Natural killer cell (primary cell): Measurements from ENCODE around the gene PGAP6. TPM values are rescaled to one million over a fixed set of nuclear protein-coding genes. Genes with fewer than 3 reads are reported as not detected.

Experiments used
- ATAC-seq, 3 donors: fragments of 150-1000 bp in 2 of 3; fragments of 200-7000 bp in 1 of 3; cut with Tn5 transposase; 1 replicate in 1 of 3; 2 replicates in 2 of 3; pipeline ENCODE4 v1.10.0; 2021; ENCODE audit warnings: mild to moderate bottlenecking in 2 of 3, moderate library complexity in 2 of 3
- DNase-seq, 2 donors: peaks; one replicate each; pipeline versions ENCODE4 v3.0.0 to v3.0.0-alpha.2; 2013 to 2021; ENCODE audit warnings: mixed read lengths in 1 of 2
- H3K27ac ChIP-seq: one replicate; pipeline ENCODE4 v1.5.1; 2013; ENCODE audit warnings: mild to moderate bottlenecking, low read length
- H3K27me3 ChIP-seq: one replicate; pipeline ENCODE4 v1.6.1; 2013; ENCODE audit warnings: low read length; ENCODE audit not compliant: control insufficient read depth, insufficient read depth
- H3K36me3 ChIP-seq: one replicate; pipeline ENCODE4 v1.6.1; 2013; ENCODE audit warnings: low read length; ENCODE audit not compliant: control insufficient read depth, insufficient read depth
- H3K4me1 ChIP-seq: one replicate; pipeline ENCODE4 v1.6.1; 2013; ENCODE audit warnings: low read length; ENCODE audit not compliant: control insufficient read depth, insufficient read depth
- H3K4me3 ChIP-seq: one replicate; pipeline ENCODE4 v1.5.1; 2013; ENCODE audit warnings: low read length
- H3K9me3 ChIP-seq: one replicate; pipeline ENCODE4 v1.6.1; 2013; ENCODE audit warnings: low read length; ENCODE audit not compliant: control insufficient read depth, insufficient read depth
- H3K27ac Mint-ChIP-seq, 2 donors: one replicate each; pipeline ENCODE4 v1.8.0; 2022; ENCODE audit warnings: mild to moderate bottlenecking in 2 of 2, mixed read lengths in 2 of 2, moderate library complexity in 1 of 2
- H3K27me3 Mint-ChIP-seq, 2 donors: one replicate each; pipeline ENCODE4 v1.8.0; 2022; ENCODE audit warnings: low read depth in 2 of 2, mixed read lengths in 2 of 2
- H3K36me3 Mint-ChIP-seq: one replicate; pipeline ENCODE4 v1.8.0; 2022; ENCODE audit warnings: mixed read lengths
- H3K4me1 Mint-ChIP-seq, 2 donors: one replicate each; pipeline ENCODE4 v1.8.0; 2022; ENCODE audit warnings: mixed read lengths in 2 of 2
- H3K4me3 Mint-ChIP-seq: one replicate; pipeline ENCODE4 v1.8.0; 2022; ENCODE audit warnings: mild to moderate bottlenecking, moderate library complexity, mixed read lengths
- H3K9me3 Mint-ChIP-seq, 2 donors: one replicate each; pipeline ENCODE4 v1.8.0; 2022; ENCODE audit warnings: mixed read lengths in 2 of 2
- CTCF ChIP-seq: fragments of 200-600 bp; IDR thresholded peaks from one replicate; pipeline ENCODE4 v1.8.0; 2022; ENCODE audit warnings: antibody characterized with exemption
- WGBS: methylation state at CpG from one replicate; pipeline ENCODE4 v1.1.7; 2013; ENCODE audit warnings: missing lambda C conversion rate; ENCODE audit not compliant: insufficient coverage; 5-methylcytosine and 5-hydroxymethylcytosine counted together
- intact Hi-C: fragments of 100-400 bp; cut with micrococcal nuclease; formaldehyde crosslinking; loops from one replicate; pipeline ENCODE4 v1.14.2; 2022
- total RNA-seq, 4 donors: library from RNA; stranded (reverse); fragments of 120-200 nt in 1 of 4; gene quantifications; one replicate each; pipeline versions ENCODE4 v1.2.3 to v1.2.4, GENCODE V29; 2013 to 2022

Gene PGAP6
- total RNA-seq, 3 donors from 2014 or later (not counting 1 experiment from before 2014, with no cell fraction given): 48.0 to 66.7 (median 54.2) TPM

GRCh38 chr16:401468-402348, 19.9 kb upstream of the PGAP6 start, which contains the start of gene DECR2:
TSS of gene DECR2 (plus strand) at chr16:401885. CDS start at chr16:401964, 79 bp downstream.
- Mint-ChIP-seq H3K27me3 (no peaks in the 10 kb centered on the region), H3K36me3 (no peaks in the 10 kb centered on the region), H3K4me3 (peak within 1 kb of the TSS; percentile 88), H3K27ac (peak within 1 kb of the TSS; percentile 80 to 89), H3K4me1 (peaks cover 10 to 20% of the 10 kb centered on the region in 2 donors), H3K9me3 (no peaks in the 10 kb centered on the region)
- no peaks in the 10 kb centered on the region for H3K9me3 ChIP-seq
- DNase-seq (peak; percentile 95 to 97), ATAC-seq (peak; percentile 89 to 97 (median 91))
- WGBS: under 1% methylated on average over 91 of the region's 91 CpGs
- no peaks in the 10 kb centered on the region for H3K36me3 ChIP-seq
- peak; percentile 64 for TF ChIP-seq CTCF
- intact Hi-C loops: loop anchor here (1.0 kb wide), 1 partner anchor 9 kb away; no protein-coding TSS in a partner anchor
- no peaks in the 10 kb centered on the region for H3K27me3 ChIP-seq
- H3K27ac ChIP-seq: peak within 1 kb of the TSS; percentile 87
- H3K4me1 ChIP-seq: peaks cover 32% of the 10 kb centered on the region
- peak within 1 kb of the TSS; percentile 87 for H3K4me3 ChIP-seq

DNA sequence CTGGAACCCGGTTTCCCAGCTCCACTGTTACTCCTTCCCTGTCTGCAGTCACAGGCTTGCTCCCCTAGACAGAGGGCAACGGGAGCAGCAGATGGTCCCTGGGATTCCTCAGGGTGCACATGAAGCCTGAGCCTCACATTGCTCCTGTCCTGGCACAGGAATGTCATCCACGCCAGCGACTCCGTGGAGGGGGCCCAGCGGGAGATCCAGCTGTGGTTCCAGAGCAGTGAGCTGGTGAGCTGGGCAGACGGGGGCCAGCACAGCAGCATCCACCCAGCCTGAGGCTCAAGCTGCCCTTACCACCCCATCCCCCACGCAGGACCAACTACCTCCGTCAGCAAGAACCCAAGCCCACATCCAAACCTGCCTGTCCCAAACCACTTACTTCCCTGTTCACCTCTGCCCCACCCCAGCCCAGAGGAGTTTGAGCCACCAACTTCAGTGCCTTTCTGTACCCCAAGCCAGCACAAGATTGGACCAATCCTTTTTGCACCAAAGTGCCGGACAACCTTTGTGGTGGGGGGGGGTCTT, 18.3 kb upstream of the PGAP6 start:
- intact Hi-C loops: no loop called here
- H3K9me3 Mint-ChIP-seq: no peaks in the 10 kb centered on the region
- Histone ChIP-seq H3K27me3 (no peaks in the 10 kb centered on the region), H3K4me1 (peaks cover 37% of the 10 kb centered on the region), H3K4me3 (no peak overlapping the region), H3K9me3 (no peaks in the 10 kb centered on the region), H3K36me3 (no peaks in the 10 kb centered on the region), H3K27ac (peak overlapping the region; percentile 87)
- no peak for DNase-seq
- peak overlapping the region; percentile 88 for H3K4me3 Mint-ChIP-seq
- TF ChIP-seq CTCF: no peak
- H3K36me3 Mint-ChIP-seq: no peaks in the 10 kb centered on the region
- WGBS: 69% methylated on average over 9 of the region's 10 CpGs
- H3K4me1 Mint-ChIP-seq: peaks cover 16 to 27% of the 10 kb centered on the region in 2 donors
- no peaks in the 10 kb centered on the region for H3K27me3 Mint-ChIP-seq
- ATAC-seq: no peak
- H3K27ac Mint-ChIP-seq: peak overlapping the region; percentile 80 to 89

- H3K9me3 ChIP-seq: no peaks in the 10 kb centered on the region
- H3K36me3 ChIP-seq: no peaks in the 10 kb centered on the region
- peak overlapping the region in 1 of 2 donors; percentile 65 for H3K27ac Mint-ChIP-seq
- peaks cover 37% of the 10 kb centered on the region for H3K4me1 ChIP-seq
- TF ChIP-seq CTCF: no peak
- H3K9me3 Mint-ChIP-seq: no peaks in the 10 kb centered on the region
- no peaks in the 10 kb centered on the region for H3K27me3 Mint-ChIP-seq
- H3K27me3 ChIP-seq: no peaks in the 10 kb centered on the region
- no peak overlapping the region for H3K4me3 ChIP-seq
- H3K27ac ChIP-seq: peak overlapping the region; percentile 87
- H3K4me3 Mint-ChIP-seq: peak overlapping the region; percentile 88
- intact Hi-C loops: no loop called here
- DNase-seq (peak in 1 of 2 donors; percentile 29), ATAC-seq (no peak)
- 85% methylated on average over 18 of the region's 22 CpGs for WGBS
- no peaks in the 10 kb centered on the region for H3K36me3 Mint-ChIP-seq
- H3K4me1 Mint-ChIP-seq: peaks cover 16 to 27% of the 10 kb centered on the region in 2 donors
These were observed 17.7 kb upstream of the PGAP6 start for GRCh38 chr16:399340-400019.
